ENCODE results near the gene HACL1. TPM values are rescaled to one million over a fixed set of nuclear protein-coding genes. Genes with fewer than 3 reads are reported as not detected.

HACL1 gene
- total and polyA plus RNA-seq, 10 of the 15 experiments (the other 5 are each of a cell fraction or from before 2014, with no cell fraction given) = 19.4 to 48.7 (median 30.1) TPM

DNA sequence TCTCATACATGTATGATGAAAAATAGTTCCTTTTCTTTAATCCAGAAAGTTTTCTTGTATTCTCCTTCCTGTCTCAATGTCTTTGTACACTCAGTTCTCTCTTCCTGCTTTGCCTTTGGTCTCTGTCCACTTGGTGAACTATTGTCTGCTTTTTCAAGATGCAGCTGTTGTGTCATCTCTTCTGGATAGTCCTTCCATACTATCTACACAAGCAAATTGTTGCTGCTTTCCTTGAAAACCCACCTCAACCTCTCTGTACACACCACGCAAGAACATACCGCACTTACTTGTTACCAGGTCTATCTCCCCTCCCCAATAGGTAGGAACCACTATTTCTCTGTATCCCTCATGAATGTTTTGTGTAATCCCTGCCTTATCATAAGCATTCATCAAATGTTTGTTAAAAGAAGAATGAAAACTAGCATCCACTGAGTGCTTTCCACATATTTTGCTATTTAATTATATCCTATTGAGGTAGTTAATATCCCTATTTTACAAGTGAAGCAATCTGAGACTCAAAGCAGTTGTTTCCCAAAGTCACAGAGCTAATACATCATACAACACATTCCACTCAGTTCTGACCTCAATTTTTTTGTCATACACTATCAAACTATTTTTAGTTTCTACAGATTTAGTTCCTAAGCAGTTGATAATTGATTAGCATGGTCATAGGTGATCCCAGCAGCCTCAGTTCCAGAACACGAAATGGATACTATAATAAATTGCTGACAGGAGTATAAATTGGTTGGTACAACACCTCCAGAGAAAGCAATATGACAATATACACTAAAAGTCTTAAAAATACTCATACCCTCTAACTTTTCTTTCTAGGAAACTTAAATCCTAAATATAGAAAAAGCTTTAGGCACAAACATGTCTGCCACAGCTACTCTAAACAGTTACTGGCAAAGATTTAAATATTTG is 19.6 kb downstream of the HACL1 start:
- no peaks in the 10 kb centered on the region for H3K9me3 ChIP-seq (replicated peaks; ENCODE audit: control insufficient read depth, insufficient read depth, low read length)
- intact Hi-C loops (cut with micrococcal nuclease; ENCODE audit: unreplicated experiment) (no loop called here), in situ Hi-C loops (cut with MboI) (no loop called here)
- H3K27ac ChIP-seq (ENCODE audit: control insufficient read depth, insufficient read depth) = no peak overlapping the region
- DNase-seq (ENCODE audit: low read depth, low spot score) (no peak), FAIRE-seq (no peak), ATAC-seq (no peak)
- peaks cover 0 to 15% of the 10 kb centered on the region in 2 experiments; a peak in 1 of 4 replicates for H3K36me3 ChIP-seq (ENCODE audit: control insufficient read depth in 2 of 2, insufficient read depth in 2 of 2, low read length in 1 of 2)
- BruUV-seq (replicated peaks) = TSS peak; percentile 33
- H3K4me2 ChIP-seq (ENCODE audit: control insufficient read depth, insufficient read depth) = no peak overlapping the region
- ChIA-PET SMC1A (ENCODE audit: uncharacterized antibody, unreplicated experiment) (no interaction called here), CTCF (no interaction called here), RAD21 (ENCODE audit: unreplicated experiment) (no interaction called here), POLR2A (no interaction called here)
- H3K79me2 ChIP-seq (ENCODE audit: control insufficient read depth, insufficient read depth, low read length) = no peaks in the 10 kb centered on the region
- H4K20me1 ChIP-seq (ENCODE audit: control insufficient read depth, insufficient read depth) = no peaks in the 10 kb centered on the region
- no peaks in the 10 kb centered on the region for H3K27me3 ChIP-seq (replicated peaks in 1 of 2; ENCODE audit: control insufficient read depth in 2 of 2, insufficient read depth in 2 of 2, low read length in 1 of 2)
- no peak overlapping the region for H3K4me3 ChIP-seq
- 99% methylated on average over 3 of the region's 3 CpGs for WGBS (ENCODE audit: insufficient coverage, insufficient replicate concordance, low lambda C conversion rate, missing lambda C conversion rate)
- H3K4me1 ChIP-seq (ENCODE audit: control insufficient read depth, insufficient read depth, low read length) = no peaks in the 10 kb centered on the region
- no peak overlapping the region for H2AFZ ChIP-seq (ENCODE audit: control insufficient read depth, low read depth, low read length)
- H3K9ac ChIP-seq (ENCODE audit: control insufficient read depth, insufficient read depth, low read length) = no peak overlapping the region
- TF ChIP-seq KDM1A (IDR thresholded peaks at IDR 0.05; ENCODE audit: borderline replicate concordance) = no peak
- no peak for TF ChIP-seq NR2F1 (conservative IDR thresholded peaks at IDR 0.05)
- TF ChIP-seq POU2F2 (IDR thresholded peaks at IDR 0.05; ENCODE audit: borderline replicate concordance, low read depth, low read length) = no peak
- TF ChIP-seq, protein P1, sequence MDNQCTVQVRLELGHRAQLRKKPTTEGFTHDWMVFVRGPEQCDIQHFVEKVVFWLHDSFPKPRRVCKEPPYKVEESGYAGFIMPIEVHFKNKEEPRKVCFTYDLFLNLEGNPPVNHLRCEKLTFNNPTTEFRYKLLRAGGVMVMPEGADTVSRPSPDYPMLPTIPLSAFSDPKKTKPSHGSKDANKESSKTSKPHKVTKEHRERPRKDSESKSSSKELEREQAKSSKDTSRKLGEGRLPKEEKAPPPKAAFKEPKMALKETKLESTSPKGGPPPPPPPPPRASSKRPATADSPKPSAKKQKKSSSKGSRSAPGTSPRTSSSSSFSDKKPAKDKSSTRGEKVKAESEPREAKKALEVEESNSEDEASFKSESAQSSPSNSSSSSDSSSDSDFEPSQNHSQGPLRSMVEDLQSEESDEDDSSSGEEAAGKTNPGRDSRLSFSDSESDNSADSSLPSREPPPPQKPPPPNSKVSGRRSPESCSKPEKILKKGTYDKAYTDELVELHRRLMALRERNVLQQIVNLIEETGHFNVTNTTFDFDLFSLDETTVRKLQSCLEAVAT (IDR thresholded peaks at IDR 0.05) = no peak
- no peak for TF ChIP-seq PAX5 (IDR thresholded peaks at IDR 0.05; ENCODE audit: borderline replicate concordance, low read depth, low read length)
- TF ChIP-seq ZZZ3 (IDR thresholded peaks at IDR 0.05; ENCODE audit: control insufficient read depth, insufficient read length, low read depth) = no peak
- no peak for TF ChIP-seq SREBF1 (IDR thresholded peaks at IDR 0.05; ENCODE audit: low read length)
- no peak for TF ChIP-seq SIN3A (IDR thresholded peaks at IDR 0.05; ENCODE audit: low read depth, low read length)
- TF ChIP-seq CHD2 (IDR thresholded peaks at IDR 0.05; ENCODE audit: borderline replicate concordance, low read depth, low read length) = no peak
- no peak for TF ChIP-seq ELK1 (IDR thresholded peaks at IDR 0.05; ENCODE audit: low read depth, low read length)
- TF ChIP-seq NRF1 (conservative IDR thresholded peaks at IDR 0.05; ENCODE audit: low read depth, low read length) = no peak
- TF ChIP-seq STAT1 (conservative IDR thresholded peaks at IDR 0.05) = no peak
- TF ChIP-seq GABPA (IDR thresholded peaks at IDR 0.05; ENCODE audit: low read depth) = no peak
- TF ChIP-seq MAX (IDR thresholded peaks at IDR 0.05; ENCODE audit: low read depth, low read length) = no peak
- TF ChIP-seq EP300 (IDR thresholded peaks at IDR 0.05; ENCODE audit: borderline replicate concordance in 1 of 2, control insufficient read depth in 1 of 2, low read depth in 2 of 2, low read length in 2 of 2) = no peak
- no peak for TF ChIP-seq CEBPZ (IDR thresholded peaks at IDR 0.05; ENCODE audit: low read depth, low read length)
- no peak for TF ChIP-seq HDGF (IDR thresholded peaks at IDR 0.05)

Data from GM12878 (cell line).